22Rv1 (cell line): ENCODE data around the gene OSM.

Source experiments
- CTCF ChIP-seq: fragments of 450-650 bp; IDR thresholded peaks from 2 replicates; pipeline ENCODE4 v1.5.1; 2017; ENCODE audit warnings: mild to moderate bottlenecking
- ZFX ChIP-seq: fragments of 450-650 bp; IDR thresholded peaks from 2 replicates; pipeline ENCODE4 v1.6.1; 2017; ENCODE audit warnings: antibody characterized with exemption, borderline replicate concordance

DNA sequence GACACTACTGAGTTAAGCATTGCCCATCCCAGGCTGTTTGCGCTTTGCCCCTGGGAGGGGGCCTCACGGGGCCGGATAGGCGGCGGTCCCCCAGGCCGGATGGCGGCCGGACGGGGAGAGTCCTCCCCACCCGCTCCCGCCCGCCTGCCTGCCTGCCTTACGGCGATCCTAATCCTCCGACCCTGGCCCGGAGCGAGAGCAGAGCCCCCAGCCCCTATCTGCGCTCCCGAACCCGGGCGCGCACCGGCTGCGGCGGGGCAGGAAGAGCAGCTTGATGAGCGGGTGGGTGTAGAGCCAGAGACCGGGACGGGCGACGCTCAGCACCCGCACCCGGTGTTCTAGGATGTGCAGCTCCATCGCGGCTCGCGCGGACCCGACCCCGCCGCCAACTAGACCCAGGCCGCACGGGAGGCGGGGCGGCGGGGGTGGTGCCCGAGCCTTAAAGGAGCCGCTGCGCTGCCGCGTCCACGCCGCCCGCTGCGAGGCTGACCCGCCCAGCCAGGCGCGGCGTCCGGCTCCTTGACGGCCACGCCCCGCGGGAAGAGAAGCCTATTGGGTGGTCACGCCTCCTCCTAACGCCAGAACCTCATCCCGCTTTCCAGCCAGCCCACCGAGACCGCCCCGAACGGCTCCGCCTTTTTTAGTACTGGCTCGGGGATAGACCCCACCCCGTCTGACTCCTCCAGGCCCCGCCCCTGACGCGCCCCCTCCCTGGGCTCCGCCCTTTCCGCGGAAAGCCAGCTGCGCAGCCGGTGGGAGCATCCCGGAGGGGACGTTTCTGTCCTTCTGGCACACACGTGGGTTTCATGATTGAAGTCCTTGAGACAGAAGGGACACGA, 22.7 kb upstream of the OSM start, which contains the start of gene CASTOR1:
- TF ChIP-seq CTCF (no peak), ZFX (no peak)
